Effector CD4-positive, alpha-beta T cell (primary cell): Measurements from ENCODE around the gene KCNH5.
"Not testable (repeated sequence)": the region's sequence is repeated elsewhere in the genome, so short reads cannot be mapped to it uniquely, and the experiment has no call there.

Experiments
- DNase-seq: peaks from one replicate; pipeline ENCODE4 v3.0.0-alpha.2; 2020

The KCNH5 gene

DNA sequence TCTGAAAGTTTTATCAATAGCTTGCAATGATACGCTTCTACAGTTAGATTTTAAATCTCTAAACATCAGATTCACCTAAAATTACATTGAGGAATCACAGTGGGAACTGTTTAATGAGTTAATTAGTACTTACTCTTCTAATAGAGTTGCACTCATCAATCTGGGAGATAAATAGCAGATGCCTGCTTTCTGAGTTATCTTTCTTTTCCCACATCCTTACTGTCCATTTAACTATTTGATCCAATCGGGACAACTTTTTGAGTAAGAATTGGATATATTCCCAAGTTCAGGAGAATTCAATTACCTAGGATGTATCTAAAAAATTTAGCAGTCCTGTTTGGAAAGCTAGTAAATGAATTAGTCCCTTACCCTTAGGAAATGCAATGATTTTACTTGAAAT is 162.3 kb downstream of the KCNH5 start:
- DNase-seq = no peak

DNA sequence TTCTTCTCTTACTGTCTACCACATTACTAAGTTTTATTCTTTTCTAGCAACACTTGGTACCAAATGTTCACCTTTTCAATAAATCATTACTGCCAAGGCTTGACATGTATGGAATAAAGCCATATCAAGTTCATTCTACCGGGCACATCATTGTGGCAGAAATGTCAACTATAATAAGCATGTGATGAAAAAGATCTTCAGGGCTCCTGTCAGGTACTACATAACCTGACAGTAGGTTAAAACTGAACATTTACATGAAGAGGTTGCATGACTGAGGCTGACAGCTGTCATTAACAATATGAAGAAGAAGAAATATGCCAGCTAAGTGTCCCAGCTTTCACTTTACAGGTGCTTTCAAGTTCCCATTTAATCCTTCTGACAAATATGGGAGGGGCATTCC is 178.9 kb downstream of the KCNH5 start:
- no peak for DNase-seq

DNA sequence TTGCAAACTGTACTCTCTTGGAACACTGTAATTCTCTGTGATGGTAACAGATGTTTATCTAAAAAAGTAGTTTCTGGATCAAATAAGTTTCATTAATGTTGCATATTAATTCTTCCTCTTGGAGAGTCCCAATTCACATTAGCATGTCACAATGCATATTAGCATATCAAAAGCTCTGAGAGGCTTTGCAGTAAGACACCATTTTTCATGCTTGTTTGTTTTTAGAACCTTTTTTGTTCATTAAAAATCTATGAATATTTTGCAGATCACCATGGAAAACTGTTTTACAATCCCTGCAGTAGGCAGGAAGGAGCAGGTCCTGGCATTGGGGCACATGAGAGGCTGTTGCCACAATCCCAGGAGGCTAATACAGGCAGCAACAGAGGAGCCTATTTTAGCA is 180.7 kb downstream of the KCNH5 start:
- no peak for DNase-seq

DNA sequence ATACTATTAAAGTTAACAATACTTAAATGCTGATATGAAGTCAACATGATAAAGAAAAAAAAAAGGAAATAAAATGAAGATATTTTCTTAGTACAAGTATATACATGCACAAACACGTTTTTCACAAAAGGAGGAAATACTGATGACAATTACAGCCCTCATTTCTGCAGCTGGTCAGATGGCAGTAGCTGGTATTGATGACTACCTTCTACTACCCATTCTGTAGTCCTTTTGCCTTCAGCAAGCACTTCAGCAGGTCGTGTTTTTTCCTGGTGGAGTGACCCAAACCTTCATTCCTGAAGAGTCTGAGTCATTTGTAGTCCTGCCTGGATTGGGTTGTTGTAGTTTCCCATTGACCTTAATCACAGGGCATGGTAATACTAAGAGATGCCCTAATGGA is 187.2 kb downstream of the KCNH5 start:
- not testable (repeated sequence) for DNase-seq

DNA sequence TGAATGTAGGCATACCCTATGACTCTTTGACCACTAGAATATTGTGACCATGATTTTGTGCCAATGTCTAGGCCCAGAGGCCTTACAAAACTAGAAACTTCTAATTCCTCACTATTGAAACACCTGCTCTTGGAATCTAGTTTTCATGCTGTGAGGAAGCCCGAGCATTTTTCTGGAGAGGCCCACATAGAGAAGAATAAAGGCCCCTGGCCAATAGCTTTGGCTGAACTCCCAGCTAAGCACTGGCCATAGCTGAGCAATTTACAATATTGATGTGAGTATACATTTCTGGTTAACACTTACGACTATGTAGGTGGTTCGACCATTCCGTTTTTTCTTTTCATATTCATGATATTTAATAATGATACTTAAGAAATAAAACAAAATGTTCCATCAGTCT is 190.3 kb downstream of the KCNH5 start:
- no peak for DNase-seq

DNA sequence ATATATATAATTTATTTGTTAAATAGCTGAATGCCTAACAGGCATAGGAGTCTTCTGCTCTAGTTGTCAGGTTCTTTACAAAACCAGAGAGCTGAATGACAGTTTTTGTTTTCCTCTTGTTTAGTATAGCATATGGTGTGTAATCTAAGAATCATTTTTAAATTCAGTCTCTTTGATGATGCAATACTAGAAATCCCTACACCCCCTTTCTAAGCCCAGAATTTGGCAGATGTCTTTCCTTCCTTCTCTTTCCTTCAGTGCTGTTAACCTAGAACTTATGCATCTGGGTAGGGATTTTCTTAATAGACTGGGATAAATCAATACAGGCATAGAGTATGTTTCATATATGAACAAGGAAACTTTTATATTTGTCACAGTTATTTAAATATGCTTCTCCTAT is 198.1 kb downstream of the KCNH5 start:
- DNase-seq = no peak

DNA sequence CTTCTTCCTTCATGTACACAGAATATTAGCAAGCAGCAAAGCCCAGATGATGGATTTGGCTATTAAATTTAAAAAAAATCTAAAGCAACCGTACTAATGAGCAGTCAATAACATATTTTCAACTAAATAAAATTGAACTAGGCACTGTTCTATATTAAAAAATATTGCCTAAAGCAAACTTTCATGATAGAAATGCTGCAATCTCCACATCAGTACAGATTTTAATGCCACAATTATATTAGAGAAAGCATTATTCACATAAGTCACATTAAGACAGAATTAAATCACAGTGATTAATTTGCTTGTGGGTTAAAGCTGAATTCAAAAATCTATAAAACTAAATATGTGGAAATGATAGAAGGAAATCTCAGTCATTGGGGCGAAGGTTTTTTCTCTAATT is 200.7 kb downstream of the KCNH5 start:
- no peak for DNase-seq

DNA sequence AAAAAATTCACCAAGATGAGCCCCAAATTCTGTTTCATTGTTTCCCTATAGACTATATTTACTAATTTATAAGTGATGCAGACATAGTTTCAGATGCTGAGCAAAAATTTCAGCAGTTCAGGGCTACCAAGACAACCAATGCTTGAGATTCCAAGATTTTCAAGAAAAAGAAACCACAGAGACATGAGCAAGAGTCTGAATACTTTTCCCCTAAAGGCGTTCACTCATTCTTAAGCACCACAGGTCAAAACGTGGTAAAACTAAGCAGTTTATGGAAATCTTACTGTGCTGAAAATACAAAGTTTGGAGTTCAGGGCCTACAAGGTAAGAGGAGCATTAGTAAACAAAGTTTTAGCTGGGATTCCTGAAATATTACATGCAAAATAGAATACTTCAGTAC is 221.2 kb downstream of the KCNH5 start:
- no peak for DNase-seq

DNA sequence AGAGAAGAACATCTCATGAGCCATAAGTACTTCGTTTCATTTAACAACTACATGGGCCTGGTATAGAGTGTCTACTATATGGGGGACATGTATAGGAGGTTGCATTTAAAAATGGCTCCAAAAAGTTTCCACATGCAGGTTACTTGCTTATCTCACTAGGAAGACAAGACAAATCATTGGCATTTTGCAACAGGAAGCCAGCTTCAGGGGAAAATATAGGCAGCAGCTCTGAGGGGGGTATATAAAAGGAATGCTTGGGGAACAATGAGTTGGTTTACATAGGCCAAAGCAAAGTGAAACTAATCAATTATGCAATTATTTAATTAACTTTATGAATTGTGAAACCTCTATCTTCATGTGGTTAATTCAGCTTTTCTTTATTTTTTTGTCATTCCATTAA is 225.3 kb downstream of the KCNH5 start:
- no peak for DNase-seq

DNA sequence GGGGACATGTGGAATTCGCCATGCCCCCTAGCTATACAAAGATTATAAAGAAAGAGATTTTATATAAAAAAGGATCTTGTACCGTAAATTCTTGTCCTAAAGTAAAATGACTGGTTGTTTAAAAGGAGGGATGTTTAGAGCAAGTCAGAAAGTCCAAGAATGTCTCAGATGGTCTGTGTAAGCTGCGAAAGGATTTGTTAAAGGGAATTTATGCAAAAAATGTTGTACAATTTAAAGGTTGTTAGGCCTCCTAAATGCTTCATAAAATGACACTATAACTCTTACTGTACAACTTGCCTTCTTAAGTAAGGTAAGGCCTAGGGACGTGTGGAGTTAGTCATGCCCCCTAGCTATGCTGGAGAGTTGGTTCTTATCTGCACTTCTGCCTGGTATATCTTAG is 237.6 kb downstream of the KCNH5 start:
- no peak for DNase-seq

DNA sequence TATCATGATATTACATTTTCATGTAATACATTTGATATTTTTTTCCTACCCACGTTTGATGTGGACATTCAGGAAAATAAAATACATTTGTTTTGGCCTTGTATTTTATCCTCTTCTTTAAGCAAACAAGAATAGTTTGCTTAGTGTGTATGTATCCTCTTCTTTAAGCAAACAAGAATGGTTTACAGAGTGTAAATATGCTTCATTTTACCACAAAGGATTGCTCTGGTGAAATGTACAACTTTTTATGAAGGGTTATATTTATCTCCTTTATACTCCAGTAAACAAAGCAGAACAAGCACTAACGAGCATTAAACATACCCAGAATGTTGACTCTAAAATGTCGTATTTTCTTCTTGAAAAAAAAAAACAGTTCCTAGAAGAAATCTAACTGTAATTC is 244.7 kb downstream of the KCNH5 start:
- DNase-seq = no peak

DNA sequence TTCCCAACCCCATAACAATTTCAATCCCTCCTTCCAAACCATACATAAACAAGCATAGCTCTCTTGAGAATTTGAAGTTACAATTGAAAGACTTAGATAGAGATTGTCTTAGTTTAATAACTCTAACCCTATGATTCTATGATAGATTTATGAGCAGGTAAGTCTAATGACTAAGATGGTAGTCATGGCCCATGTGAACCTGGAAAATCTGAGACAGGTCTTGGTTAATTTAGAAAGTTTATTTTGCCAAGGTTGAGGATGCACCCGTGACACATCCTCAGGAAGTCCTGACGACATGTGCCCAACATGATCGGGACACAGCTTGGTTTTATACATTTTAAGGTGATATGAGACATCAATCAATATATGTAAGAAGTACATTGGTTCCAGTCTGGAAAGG is 248.8 kb downstream of the KCNH5 start:
- DNase-seq = no peak

DNA sequence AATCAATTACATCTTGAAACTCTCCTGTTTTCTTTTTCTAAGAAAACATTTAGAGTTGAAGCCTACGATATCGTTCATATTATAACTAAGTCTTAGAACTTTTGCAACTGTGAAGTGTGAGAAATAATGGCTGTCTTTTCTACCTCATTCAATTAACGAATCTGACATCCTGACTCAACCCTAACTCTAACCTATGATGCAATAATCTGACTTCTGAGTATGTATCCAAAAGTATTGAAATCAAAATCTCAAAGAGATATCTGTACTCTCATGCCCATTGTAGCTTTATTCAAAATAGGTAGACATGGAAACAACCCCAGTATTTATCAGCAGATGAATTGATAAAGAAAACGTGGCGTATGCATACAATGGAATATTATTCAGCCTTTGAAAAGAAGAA is 252.7 kb downstream of the KCNH5 start:
- DNase-seq = no peak

DNA sequence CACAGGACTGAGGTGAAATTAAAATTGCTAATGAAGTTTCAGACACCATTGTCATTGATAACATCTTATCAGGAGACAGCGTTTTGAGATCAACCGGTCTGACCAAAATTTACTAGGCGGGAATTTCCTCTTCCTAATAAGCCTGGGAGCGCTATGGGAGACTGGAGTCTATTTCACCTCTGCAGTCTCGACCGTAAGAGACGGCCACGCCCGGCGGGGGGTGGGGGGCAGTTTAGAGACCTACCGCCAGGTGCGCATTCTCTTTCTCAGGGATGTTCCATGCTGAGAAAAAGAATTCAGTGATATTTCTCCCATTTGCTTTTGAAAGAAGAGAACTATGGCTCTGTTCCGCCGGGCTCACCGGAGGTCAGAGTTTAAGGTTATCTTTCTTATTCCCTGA is 263.9 kb downstream of the KCNH5 start:
- DNase-seq = not testable (repeated sequence)

DNA sequence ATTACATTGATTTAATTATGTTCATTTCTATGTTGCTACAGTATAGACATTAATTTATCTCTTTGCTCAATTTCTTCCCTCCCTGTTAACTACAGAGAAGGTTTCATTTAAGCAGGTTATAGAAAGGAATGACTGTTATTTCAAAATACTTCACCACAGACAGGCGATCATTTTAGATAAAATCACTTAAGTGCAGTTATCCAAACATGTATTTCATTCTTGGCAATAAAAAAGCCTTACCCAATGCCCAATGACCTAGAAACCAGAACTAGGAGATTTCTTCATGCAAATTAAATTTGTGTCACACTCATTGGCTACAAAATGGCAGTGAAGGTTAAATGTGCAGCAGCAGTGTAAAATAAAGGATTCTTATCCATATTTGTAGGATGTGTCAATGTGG is 266.4 kb downstream of the KCNH5 start:
- no peak for DNase-seq

DNA sequence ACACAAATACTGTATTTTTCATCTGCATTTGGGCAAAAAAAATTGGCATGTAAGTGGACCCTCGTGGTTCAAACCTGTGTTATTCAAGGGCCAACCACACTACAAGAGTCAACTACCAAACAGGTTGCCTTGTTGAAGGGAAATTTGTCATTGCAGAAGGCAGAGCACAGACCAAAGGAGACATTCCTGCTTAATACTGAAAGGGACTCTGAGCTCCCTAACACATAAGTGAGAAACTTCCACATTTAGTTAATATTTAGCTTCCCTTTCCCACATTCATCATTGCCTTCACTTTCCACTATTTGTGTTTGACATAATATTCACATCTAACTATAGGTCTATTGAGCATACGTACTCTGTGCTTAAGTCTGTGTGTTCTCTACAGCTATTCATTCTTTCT is 266.9 kb downstream of the KCNH5 start:
- no peak for DNase-seq

DNA sequence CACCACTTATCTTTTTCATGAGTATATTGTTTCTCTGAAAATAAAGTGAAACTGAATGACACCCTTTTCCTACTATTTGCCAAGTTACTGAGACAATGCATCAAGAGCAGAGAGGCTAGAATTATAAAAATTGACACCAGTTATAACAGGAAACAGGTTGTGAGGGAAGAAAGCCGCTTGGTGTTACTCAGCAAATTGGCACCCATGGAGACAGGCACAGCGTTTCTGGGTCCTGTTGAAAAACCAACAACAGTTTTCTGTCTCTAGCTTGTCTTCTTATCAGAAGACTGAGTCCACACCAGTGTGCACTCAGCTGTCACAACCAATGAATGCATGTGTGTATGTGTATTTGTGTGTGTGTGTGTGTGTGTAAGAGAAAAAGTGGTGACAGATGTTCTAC is 267.7 kb downstream of the KCNH5 start:
- no peak for DNase-seq

DNA sequence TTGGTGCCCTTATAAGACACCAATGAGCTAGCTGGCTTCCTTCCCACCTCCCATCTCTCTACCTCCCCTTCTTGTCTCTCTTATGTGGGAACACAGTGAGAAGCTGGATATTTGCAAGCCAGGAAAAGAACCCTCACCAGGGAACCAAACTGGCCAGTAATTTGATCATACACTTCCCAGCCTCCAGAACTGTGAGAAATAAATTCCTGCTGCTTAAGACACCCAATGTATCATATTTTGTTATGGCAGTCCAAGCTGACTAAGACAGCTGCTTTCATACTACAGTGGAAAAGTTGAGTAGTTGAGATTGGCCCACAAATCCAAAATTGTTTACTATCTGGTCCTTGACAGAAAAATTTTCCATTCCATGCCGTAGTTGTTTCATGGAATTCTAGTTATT is 269.0 kb downstream of the KCNH5 start:
- no peak for DNase-seq

DNA sequence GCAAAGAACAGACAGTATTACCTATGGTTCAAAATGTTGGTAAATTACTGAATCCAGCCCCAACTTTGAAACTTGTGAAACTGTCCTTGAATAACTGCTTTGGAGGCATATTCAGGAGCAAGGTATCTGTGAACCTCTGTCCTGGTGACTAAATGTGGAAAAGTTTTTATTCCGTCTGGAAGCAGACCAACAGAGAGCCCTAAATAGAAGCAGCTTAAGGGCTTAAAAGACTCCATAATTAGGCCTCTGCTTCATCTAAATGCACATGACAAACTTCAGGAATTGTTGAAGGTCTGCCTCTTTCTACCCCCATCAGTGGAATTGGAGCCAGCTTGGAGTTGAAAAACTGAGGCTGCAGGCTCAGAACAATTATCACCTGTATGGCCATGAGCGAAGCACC is 276.5 kb downstream of the KCNH5 start:
- DNase-seq = no peak

DNA sequence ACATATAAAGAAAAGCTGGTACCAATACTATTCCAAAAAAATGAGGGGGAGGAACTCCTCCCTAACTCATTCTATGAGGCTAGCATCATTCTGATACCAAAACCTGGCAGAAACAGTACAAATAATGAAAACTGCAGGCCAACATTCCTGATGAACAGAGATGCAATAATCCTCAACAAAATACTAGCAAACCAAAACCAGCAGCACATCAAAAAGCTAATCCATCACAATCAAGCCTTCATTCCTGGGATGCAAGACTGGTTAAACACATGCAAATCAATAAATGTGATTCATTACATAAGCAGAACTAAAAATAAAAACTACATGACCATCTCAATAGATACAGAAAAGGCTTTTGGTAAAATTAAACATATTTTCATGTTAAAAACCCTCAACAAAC is 281.3 kb downstream of the KCNH5 start:
- DNase-seq = no peak

DNA sequence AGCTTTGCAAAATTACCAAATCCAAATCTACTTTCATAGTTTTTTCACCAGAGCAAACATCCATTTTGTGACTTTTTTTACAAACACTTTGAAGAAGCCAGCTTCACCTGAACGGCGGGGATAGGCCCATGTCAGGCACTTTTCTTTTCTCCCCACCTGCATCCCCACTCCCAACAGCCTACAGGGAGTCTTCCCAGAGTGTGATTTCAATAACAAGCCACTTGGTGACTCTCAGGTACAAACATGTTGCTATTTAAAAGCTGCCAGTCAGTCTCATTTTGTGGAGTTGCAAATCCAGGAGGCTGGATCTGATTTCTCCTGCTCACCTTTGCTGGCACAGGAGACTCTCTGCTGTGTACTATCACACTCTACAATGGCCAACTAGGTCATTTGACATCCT is 285.5 kb downstream of the KCNH5 start:
- no peak for DNase-seq

DNA sequence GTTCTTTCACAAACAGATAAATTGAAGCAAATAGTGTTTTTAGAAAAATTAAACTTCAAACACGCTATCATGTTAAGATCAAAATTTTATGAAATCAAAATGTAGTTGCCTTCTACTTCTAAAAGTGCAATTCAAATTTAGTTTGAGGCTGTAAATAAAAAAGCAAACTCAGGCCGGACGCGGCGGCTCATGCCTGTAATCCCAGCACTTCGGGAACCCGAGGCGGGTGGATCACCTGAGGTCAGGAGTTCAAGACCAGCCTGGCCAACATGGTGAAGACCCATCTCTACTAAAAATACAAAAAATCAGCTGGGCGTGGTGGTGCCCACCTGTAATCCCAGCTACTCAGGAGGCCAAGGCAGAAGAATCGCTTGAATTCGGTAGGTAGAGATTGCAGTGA is 298.4 kb downstream of the KCNH5 start:
- DNase-seq = not testable (repeated sequence)

DNA sequence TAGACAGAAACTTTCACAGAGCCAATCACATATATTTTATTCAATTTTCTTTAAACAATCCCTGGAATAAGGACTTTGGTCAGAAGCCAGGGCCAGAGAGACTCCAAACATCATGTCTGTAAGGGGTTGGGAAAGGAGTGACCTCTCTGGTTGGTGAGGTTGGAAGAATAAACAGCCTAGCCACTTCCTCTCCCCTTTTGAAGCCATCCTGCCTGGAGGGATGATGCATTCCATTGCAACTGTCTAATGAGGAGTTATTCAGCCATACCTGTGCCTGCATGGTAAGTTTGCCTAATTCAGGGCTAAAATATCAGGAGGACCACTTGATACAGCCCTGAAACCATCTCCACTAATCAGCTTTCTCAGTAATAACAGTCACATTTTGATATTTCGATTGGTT is 299.8 kb downstream of the KCNH5 start:
- DNase-seq = no peak

DNA sequence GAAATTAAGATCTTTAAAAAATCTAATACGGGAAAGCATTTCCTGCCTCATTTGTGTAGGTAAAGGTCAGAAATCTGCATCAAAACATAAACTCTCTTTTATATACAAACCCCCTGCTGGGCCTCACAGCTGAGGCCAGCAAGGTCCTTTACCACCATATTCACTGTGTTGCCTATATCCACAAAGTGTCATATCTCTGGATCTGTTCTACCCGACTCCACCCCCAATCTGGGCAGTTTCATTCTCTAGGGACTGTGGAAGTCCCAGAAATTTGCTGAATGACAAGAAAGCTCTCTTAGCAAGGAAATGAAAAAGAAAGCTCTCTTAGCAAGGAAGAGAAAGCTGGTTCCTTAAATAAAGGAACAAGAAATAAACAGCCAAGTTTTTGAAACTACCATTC is 301.7 kb downstream of the KCNH5 start:
- DNase-seq = no peak

DNA sequence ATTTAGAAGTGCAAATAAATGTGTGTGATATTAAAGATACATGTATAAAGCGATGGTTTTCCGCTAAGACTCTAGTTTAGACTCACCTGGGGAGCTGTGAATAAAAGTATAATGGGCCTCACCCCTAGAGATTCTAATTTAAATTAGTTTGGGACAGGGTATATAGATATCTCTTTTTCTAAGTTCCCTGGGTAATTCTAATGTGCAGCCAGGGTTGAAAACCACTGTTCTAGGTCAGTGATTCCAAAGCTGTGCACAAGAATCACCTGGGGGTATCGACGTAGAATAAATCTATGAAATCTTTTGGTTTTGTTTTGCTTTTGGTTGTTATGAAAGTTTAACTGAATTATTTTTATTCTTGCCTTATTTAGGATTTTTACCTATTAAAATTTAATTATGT is 302.1 kb downstream of the KCNH5 start:
- no peak for DNase-seq

DNA sequence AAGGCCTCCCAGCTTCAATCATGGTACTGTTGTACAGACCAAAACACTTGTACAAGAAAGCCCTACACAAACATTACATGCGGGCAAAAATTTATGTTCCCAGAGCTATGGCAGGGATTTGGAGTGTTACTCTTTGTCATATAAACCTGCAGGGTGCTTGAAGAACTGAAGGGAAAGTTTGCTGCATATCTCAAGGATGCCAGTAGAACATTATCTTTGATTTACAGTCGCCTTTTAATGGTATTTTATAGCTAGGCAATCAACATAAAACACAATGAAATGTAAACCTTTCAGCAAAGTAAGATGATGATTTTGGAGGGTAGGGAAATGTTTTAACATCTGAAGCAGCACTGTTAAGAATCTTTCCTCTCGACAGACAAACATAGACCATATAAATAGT is 305.6 kb downstream of the KCNH5 start:
- DNase-seq = no peak
